ENCODE results near the gene SCRN2. TPM values are rescaled to one million over a fixed set of nuclear protein-coding genes. Genes with fewer than 3 reads are reported as not detected.

SCRN2 gene
- total RNA-seq, 1 experiment from 2014 or later, result 50.8 TPM

GRCh38 chr17:47829870-47830269, 11.2 kb downstream of the SCRN2 start (continued):
- TF ChIP-seq EMX1 (CRISPR knock-in tag; IDR thresholded peaks at IDR 0.05), result no peak
- no peak for TF ChIP-seq IRF2 (CRISPR knock-in tag; IDR thresholded peaks at IDR 0.05; ENCODE audit: borderline replicate concordance, low read depth)
- TF ChIP-seq ZNF512 (CRISPR knock-in tag; IDR thresholded peaks at IDR 0.05; ENCODE audit: borderline replicate concordance), result no peak
- TF ChIP-seq MLX (CRISPR knock-in tag; IDR thresholded peaks at IDR 0.05), result no peak
- TF ChIP-seq SOX15 (CRISPR knock-in tag; IDR thresholded peaks at IDR 0.05), result no peak
- no peak for TF ChIP-seq SMAD3 (CRISPR knock-in tag; IDR thresholded peaks at IDR 0.05; ENCODE audit: borderline replicate concordance)
- no peak for TF ChIP-seq TP53 (CRISPR knock-in tag; IDR thresholded peaks at IDR 0.05)

GRCh38 chr17:47823519-47823918, 17.6 kb downstream of the SCRN2 start:
- ATAC-seq, result no peak
- DNase-seq (ENCODE audit: low spot score), result no peak
- Mint-ChIP-seq H3K4me3 (no peak overlapping the region), H3K27ac (no peak overlapping the region), H3K9me3 (no peaks in the 10 kb centered on the region), H3K27me3 (ENCODE audit: low read depth) (no peaks in the 10 kb centered on the region), H3K4me1 (peaks cover 20% of the 10 kb centered on the region), H3K36me3 (peaks cover 36% of the 10 kb centered on the region)
- ChIA-PET POLR2A (no interaction called here), CTCF (interaction anchor here (1.6 to 2.6 kb wide), 3 partner anchors 19 to 24 kb away, joined by 3 to 36 read pairs (median 19); partner anchors contain the start of gene SCRN2)
- TF ChIP-seq MAX (CRISPR knock-in tag; IDR thresholded peaks at IDR 0.05) (no peak), CTCF (IDR thresholded peaks at IDR 0.05) (no peak), ETV6 (CRISPR knock-in tag; IDR thresholded peaks at IDR 0.05) (no peak), ZNF263 (CRISPR knock-in tag; IDR thresholded peaks at IDR 0.05; ENCODE audit: low read depth) (no peak), E2F4 (CRISPR knock-in tag; IDR thresholded peaks at IDR 0.05; ENCODE audit: borderline replicate concordance, low read depth) (no peak), ZNF138 (CRISPR knock-in tag; conservative IDR thresholded peaks at IDR 0.05) (no peak), USF2 (CRISPR knock-in tag; IDR thresholded peaks at IDR 0.05) (no peak), ELF4 (CRISPR knock-in tag; IDR thresholded peaks at IDR 0.05; ENCODE audit: low read depth) (no peak), ZNF416 (CRISPR knock-in tag; IDR thresholded peaks at IDR 0.05) (no peak), ZNF219 (CRISPR knock-in tag; IDR thresholded peaks at IDR 0.05; ENCODE audit: borderline replicate concordance) (no peak), ZSCAN18 (CRISPR knock-in tag; IDR thresholded peaks at IDR 0.05) (no peak), TEAD1 (CRISPR knock-in tag; IDR thresholded peaks at IDR 0.05) (no peak), ZBTB43 (CRISPR knock-in tag; IDR thresholded peaks at IDR 0.05) (no peak), E2F5 (CRISPR knock-in tag; IDR thresholded peaks at IDR 0.05) (no peak), STAT6 (CRISPR knock-in tag; conservative IDR thresholded peaks at IDR 0.05; ENCODE audit: low read depth) (no peak), OVOL2 (CRISPR knock-in tag; IDR thresholded peaks at IDR 0.05; ENCODE audit: borderline replicate concordance) (no peak)
